ENCODE data around the gene AFMID. TPM values are rescaled to one million over a fixed set of nuclear protein-coding genes. Genes with fewer than 3 reads are reported as not detected.

AFMID gene
- total and polyA plus RNA-seq, 9 of the 15 experiments (the other 6 are each of a cell fraction or from before 2014, with no cell fraction given): 62.1 to 188 (median 74.4) TPM

DNA sequence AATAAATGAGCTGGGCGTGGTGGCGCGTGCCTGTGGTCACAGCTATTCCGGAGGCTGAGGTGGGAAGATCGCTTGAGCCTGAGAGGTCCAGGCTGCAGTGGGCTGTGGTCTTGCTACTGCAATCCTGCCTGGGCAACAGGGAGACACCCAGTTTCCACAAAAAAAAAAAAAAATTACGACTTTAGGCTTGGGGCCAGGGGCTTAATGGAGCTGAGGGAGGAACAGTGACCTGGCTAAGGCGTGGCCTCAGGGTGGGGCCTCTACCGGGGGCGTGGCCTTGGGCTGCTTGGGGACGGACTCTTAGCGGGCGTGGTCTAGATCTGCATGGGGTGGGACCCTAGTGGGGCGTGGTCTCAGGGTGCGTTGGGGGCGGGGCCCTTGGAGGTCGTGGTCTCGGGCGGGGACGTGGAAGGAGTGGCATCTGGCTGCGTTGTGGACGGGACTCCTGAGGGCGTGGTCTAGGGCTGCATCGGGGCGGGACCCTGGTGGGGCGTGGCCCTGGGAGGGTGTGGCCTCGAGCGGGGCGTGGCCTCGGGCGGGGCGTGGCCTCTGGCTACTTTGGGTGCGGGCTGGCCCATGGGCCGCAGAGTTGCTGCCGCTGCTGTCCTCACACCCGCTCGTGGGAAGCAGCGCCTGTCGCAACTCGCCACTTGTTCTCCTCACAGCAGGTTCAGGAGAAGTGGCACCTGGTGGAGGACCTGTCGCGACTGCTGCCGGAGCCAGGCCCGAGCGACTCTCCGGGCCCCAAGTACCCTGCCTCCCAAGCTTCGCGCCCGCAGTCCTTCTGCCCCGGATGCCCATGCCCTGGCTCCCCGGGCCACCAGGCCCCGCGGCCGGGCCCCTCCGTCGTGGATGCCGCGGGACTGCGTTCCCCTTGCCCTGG, 46.8 kb upstream of the AFMID start (continued):
- TF ChIP-seq SREBF1 (IDR thresholded peaks at IDR 0.05; ENCODE audit: borderline replicate concordance, low read depth, low read length) (no peak), SRF (CRISPR knock-in tag; IDR thresholded peaks at IDR 0.05) (peak in 1 of 2 experiments; percentile 39; a peak in 1 of 4 replicates), IRF2 (CRISPR knock-in tag; IDR thresholded peaks at IDR 0.05) (no peak), SMC3 (conservative IDR thresholded peaks at IDR 0.05; ENCODE audit: insufficient read depth, low read depth, low read length) (no peak), RB1 (IDR thresholded peaks at IDR 0.05; ENCODE audit: low read depth) (peak; percentile 72; the same call in 1 of the 2 replicates), TEAD4 (IDR thresholded peaks at IDR 0.05; ENCODE audit: low read length) (peak; percentile 26; the same call in 1 of the 2 replicates), TEAD4 (CRISPR knock-in tag; IDR thresholded peaks at IDR 0.05; ENCODE audit: borderline replicate concordance) (no peak), SPI1 (IDR thresholded peaks at IDR 0.05; ENCODE audit: borderline replicate concordance, low read depth, low read length) (peak; percentile 68), TAL1 (IDR thresholded peaks at IDR 0.05) (no peak), RBM14 (IDR thresholded peaks at IDR 0.05; ENCODE audit: borderline replicate concordance, insufficient read depth, low read depth, low read length) (no peak), STAT5A (IDR thresholded peaks at IDR 0.05; ENCODE audit: borderline replicate concordance, low read length) (no peak), ATF1 (CRISPR knock-in tag; IDR thresholded peaks at IDR 0.05) (no peak), ATF1 (tag; IDR thresholded peaks at IDR 0.05) (0 out of 2 replicates have a peak, but pooled peaks have one; percentile 11), CCNT2 (IDR thresholded peaks at IDR 0.05; ENCODE audit: borderline replicate concordance, extremely low read depth, insufficient read length, low read depth, low read length) (peak; percentile 78), KLF10 (CRISPR knock-in tag; IDR thresholded peaks at IDR 0.05) (no peak), L3MBTL2 (IDR thresholded peaks at IDR 0.05) (peak; percentile 92)
- TF ChIP-seq, protein P1, sequence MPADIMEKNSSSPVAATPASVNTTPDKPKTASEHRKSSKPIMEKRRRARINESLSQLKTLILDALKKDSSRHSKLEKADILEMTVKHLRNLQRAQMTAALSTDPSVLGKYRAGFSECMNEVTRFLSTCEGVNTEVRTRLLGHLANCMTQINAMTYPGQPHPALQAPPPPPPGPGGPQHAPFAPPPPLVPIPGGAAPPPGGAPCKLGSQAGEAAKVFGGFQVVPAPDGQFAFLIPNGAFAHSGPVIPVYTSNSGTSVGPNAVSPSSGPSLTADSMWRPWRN (IDR thresholded peaks at IDR 0.05; ENCODE audit: low read depth): peak; percentile 94
- TF ChIP-seq, protein P2, sequence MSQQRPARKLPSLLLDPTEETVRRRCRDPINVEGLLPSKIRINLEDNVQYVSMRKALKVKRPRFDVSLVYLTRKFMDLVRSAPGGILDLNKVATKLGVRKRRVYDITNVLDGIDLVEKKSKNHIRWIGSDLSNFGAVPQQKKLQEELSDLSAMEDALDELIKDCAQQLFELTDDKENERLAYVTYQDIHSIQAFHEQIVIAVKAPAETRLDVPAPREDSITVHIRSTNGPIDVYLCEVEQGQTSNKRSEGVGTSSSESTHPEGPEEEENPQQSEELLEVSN (IDR thresholded peaks at IDR 0.05; ENCODE audit: borderline replicate concordance in 1 of 2, extremely low read depth in 1 of 2, insufficient read depth in 1 of 2, insufficient read length in 1 of 2, low read depth in 1 of 2, low read length in 1 of 2, poor library complexity in 1 of 2, severe bottlenecking in 1 of 2): peak; percentile 23 to 76
- TF ChIP-seq, protein P3, sequence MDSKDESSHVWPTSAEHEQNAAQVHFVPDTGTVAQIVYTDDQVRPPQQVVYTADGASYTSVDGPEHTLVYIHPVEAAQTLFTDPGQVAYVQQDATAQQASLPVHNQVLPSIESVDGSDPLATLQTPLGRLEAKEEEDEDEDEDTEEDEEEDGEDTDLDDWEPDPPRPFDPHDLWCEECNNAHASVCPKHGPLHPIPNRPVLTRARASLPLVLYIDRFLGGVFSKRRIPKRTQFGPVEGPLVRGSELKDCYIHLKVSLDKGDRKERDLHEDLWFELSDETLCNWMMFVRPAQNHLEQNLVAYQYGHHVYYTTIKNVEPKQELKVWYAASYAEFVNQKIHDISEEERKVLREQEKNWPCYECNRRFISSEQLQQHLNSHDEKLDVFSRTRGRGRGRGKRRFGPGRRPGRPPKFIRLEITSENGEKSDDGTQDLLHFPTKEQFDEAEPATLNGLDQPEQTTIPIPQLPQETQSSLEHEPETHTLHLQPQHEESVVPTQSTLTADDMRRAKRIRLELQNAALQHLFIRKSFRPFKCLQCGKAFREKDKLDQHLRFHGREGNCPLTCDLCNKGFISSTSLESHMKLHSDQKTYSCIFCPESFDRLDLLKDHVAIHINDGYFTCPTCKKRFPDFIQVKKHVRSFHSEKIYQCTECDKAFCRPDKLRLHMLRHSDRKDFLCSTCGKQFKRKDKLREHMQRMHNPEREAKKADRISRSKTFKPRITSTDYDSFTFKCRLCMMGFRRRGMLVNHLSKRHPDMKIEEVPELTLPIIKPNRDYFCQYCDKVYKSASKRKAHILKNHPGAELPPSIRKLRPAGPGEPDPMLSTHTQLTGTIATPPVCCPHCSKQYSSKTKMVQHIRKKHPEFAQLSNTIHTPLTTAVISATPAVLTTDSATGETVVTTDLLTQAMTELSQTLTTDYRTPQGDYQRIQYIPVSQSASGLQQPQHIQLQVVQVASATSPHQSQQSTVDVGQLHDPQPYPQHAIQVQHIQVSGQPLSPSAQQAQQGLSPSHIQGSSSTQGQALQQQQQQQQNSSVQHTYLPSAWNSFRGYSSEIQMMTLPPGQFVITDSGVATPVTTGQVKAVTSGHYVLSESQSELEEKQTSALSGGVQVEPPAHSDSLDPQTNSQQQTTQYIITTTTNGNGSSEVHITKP (IDR thresholded peaks at IDR 0.05; ENCODE audit: partially characterized antibody): peak; percentile 31
- TF ChIP-seq, protein P4, sequence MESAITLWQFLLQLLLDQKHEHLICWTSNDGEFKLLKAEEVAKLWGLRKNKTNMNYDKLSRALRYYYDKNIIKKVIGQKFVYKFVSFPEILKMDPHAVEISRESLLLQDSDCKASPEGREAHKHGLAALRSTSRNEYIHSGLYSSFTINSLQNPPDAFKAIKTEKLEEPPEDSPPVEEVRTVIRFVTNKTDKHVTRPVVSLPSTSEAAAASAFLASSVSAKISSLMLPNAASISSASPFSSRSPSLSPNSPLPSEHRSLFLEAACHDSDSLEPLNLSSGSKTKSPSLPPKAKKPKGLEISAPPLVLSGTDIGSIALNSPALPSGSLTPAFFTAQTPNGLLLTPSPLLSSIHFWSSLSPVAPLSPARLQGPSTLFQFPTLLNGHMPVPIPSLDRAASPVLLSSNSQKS (CRISPR knock-in tag; IDR thresholded peaks at IDR 0.05): no peak
